Spinal cord (tissue), 10 donors: ENCODE results near the gene ASTN2. TPM values are rescaled to one million over a fixed set of nuclear protein-coding genes. Genes with fewer than 3 reads are reported as not detected.
A peak's percentile ranks its signal among the peaks of the same experiment; 100 is the strongest.

ENCODE experiments used
- DNase-seq, 6 donors: peaks; one replicate each; pipeline versions ENCODE4 v3.0.0 to v3.0.0-alpha.2; 2013 to 2015; ENCODE audit warnings: low spot score in 6 of 6, low read depth in 4 of 6
- H3K27ac ChIP-seq: one replicate; pipeline ENCODE4 v1.5.1; 2013; ENCODE audit warnings: low read depth, low read length, control low read depth
- H3K27me3 ChIP-seq: one replicate; pipeline ENCODE4 v1.6.1; 2013; ENCODE audit warnings: low read length; ENCODE audit not compliant: control insufficient read depth, insufficient read depth
- H3K36me3 ChIP-seq: one replicate; pipeline ENCODE4 v1.6.1; 2013; ENCODE audit warnings: low read length; ENCODE audit not compliant: control insufficient read depth, insufficient read depth
- H3K4me1 ChIP-seq: one replicate; pipeline ENCODE4 v1.6.1; 2013; ENCODE audit warnings: low read length; ENCODE audit not compliant: control insufficient read depth, insufficient read depth
- H3K4me3 ChIP-seq: one replicate; pipeline ENCODE4 v1.5.1; 2013; ENCODE audit warnings: low read depth, low read length, control low read depth
- H3K9me3 ChIP-seq: one replicate; pipeline ENCODE4 v1.6.1; 2013; ENCODE audit warnings: low read length; ENCODE audit not compliant: control insufficient read depth, insufficient read depth
- WGBS: methylation state at CpG from one replicate; pipeline ENCODE4 v1.1.5; 2013; ENCODE audit warnings: missing lambda C conversion rate; ENCODE audit not compliant: insufficient coverage; 5-methylcytosine and 5-hydroxymethylcytosine counted together
- polyA plus RNA-seq, 2 donors: library from polyadenylated mRNA; unstranded; fragments of 120-200 nt; gene quantifications; one replicate each; pipeline ENCODE4 v1.2.1, GENCODE V29; 2013; ENCODE audit not compliant: insufficient read length in 2 of 2
- total RNA-seq, 2 donors: library from RNA; depleted of rRNA in 1 of 2; stranded (reverse); fragments of 120-200 nt in 1 of 2; fragments of >200 nt in 1 of 2; gene quantifications; one replicate each; pipeline versions ENCODE4 v1.2.3 to v1.2.4, GENCODE V29; 2013 to 2014
- donor health status: healthy.

The ASTN2 gene
- total and polyA plus RNA-seq, 4 donors = 35.8 to 48.8 (median 41.4) TPM

GRCh38 chr9:116777116-116777515, 637.7 kb downstream of the ASTN2 start:
- Histone ChIP-seq H3K9me3 (no peaks in the 10 kb centered on the region), H3K27me3 (no peaks in the 10 kb centered on the region), H3K36me3 (no peaks in the 10 kb centered on the region), H3K4me1 (no peaks in the 10 kb centered on the region), H3K4me3 (no peak overlapping the region), H3K27ac (no peak overlapping the region)
- DNase-seq = no peak
- 100% methylated on average over 1 of the region's 3 CpGs for WGBS

DNA sequence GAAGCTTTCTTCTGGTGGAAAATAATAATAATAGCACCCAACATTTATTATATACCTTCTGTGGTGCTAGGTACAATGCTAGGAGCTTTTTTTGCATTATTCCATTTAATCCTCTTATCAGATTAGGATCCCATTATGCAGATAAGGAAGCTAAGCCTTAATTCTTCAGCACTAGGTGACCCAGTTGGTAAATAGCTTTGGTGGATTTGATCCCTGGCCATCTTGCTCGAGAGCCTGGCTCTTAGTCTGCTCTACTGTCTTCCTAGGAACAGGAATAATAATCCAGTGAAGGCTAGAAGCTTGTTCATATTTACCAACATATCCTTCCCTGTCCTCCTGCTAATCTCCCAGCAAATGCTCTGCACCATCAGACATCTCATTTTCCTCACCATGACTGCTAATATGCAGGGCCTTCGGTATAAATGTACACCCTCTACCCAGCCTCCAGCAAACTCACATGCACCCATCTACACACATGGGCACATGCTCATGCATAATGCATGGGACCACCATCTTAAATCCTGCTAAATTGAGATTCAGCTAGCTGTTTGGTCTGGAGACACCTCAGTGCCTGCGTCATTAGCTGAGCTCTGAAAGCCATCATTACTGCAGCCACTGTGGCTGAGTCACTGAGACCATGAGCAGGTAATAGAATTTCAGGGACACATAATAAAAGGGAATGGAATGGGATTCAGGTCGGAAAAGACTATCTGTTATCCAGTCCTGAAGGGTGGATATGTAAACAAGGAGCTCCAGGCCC, 640.3 kb downstream of the ASTN2 start:
- Histone ChIP-seq H3K4me1 (no peaks in the 10 kb centered on the region), H3K9me3 (no peaks in the 10 kb centered on the region), H3K27me3 (no peaks in the 10 kb centered on the region), H3K4me3 (no peak overlapping the region), H3K27ac (no peak overlapping the region), H3K36me3 (no peaks in the 10 kb centered on the region)
- WGBS = 77% methylated on average over 4 of the region's 4 CpGs
- peak in 1 of 6 donors; percentile 63 for DNase-seq

DNA sequence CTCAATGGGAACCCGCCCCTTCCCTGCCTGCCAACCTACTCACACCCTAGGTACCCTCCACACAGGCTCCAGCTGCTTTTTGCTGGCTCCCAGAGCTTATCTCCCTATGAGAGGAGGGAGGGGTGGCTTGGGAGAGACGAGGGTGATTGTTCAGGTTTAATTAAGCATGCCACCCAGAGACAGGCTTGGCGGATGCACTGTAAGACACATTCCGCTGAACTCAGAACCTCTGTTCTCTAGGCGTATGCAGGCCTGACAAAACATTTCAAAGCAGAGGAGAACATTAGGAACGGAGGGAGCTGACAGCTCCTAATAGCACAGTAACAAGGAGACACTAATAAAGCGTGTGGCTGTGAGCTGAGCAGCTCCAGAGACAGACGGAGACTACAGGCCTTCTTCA, 647.6 kb downstream of the ASTN2 start:
- H3K27me3 ChIP-seq = no peaks in the 10 kb centered on the region
- 25% methylated on average over 6 of the region's 8 CpGs for WGBS
- no peaks in the 10 kb centered on the region for H3K36me3 ChIP-seq
- no peaks in the 10 kb centered on the region for H3K9me3 ChIP-seq
- no peak overlapping the region for H3K4me3 ChIP-seq
- no peak overlapping the region for H3K27ac ChIP-seq
- peak in 2 of 6 donors; percentile 61 to 70 for DNase-seq
- no peaks in the 10 kb centered on the region for H3K4me1 ChIP-seq

DNA sequence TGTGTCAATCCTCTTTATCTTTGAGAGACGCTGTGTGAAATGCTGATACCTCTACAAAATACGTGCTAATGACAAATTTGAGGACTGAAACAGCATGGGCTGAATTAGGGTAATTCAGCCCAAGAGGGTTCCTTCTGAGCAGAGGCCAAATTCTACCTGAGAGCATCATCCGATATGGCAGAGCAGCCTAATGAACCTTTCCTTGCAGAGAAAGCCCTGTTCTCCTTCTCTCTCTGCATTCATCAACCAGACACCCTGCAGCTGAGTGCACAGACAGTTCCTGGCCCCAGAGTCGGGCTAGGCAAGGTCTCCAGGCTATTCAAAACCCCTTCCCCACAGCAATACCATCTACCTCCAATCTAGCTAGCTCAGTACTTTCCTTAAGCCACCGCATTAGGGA, 649.8 kb downstream of the ASTN2 start:
- no peaks in the 10 kb centered on the region for H3K27me3 ChIP-seq
- DNase-seq = peak in 1 of 6 donors; percentile 67

DNA sequence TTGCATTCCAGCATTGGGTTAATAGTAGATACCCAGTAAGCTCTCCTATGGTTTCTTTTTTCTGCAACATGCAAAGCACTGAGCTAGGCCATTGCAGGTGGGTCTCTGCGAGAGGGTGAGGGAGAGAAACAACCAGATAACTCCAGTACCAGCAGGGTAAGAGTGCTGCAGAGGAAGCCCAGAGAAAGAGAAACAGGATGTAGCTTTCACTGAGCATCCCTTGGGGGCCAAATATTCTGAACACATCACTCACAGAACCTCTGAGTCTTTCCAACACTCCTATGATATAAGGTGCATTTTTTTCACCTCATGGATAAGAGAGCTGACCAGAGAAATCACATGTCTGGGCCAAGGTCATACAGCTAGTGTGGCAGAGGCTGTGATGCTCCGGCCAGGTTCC, 651.1 kb downstream of the ASTN2 start:
- 95% methylated on average over 2 of the region's 2 CpGs for WGBS
- Histone ChIP-seq H3K4me3 (no peak overlapping the region), H3K4me1 (no peaks in the 10 kb centered on the region), H3K27me3 (no peaks in the 10 kb centered on the region), H3K9me3 (no peaks in the 10 kb centered on the region), H3K36me3 (no peaks in the 10 kb centered on the region), H3K27ac (no peak overlapping the region)
- DNase-seq = no peak

More for the DNA sequence above, 649.8 kb downstream of the ASTN2 start:
- no peak overlapping the region for H3K4me3 ChIP-seq
- 29% methylated on average over 3 of the region's 5 CpGs for WGBS
- H3K36me3 ChIP-seq = no peaks in the 10 kb centered on the region
- H3K9me3 ChIP-seq = no peaks in the 10 kb centered on the region
- H3K27ac ChIP-seq = no peak overlapping the region
- H3K4me1 ChIP-seq = no peaks in the 10 kb centered on the region

DNA sequence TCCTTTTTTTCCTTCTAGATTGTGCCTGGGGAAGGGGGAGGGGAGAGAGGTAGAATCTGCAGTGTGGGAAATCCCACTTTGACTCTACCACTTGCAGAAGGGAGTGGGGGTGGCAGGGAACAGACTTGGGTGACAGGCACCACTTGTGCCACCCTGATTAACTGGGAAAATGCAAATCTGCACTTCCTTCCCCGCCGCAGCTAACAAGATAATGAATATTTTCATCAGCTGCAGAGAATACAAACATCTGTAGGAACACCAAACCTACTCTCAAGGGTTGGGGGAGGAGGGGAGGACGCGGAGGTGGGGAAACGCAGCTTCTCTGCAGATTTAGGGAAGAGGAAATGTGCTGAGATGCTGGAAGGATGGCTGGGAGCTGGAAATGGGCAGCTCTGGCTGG, 654.2 kb downstream of the ASTN2 start:
- H3K36me3 ChIP-seq = no peaks in the 10 kb centered on the region
- H3K9me3 ChIP-seq = no peaks in the 10 kb centered on the region
- WGBS = no CpG with 5 or more reads among the region's 5 CpGs
- DNase-seq = peak in 2 of 6 donors; percentile 27 to 72
- no peaks in the 10 kb centered on the region for H3K4me1 ChIP-seq
- no peak overlapping the region for H3K27ac ChIP-seq
- H3K27me3 ChIP-seq = no peaks in the 10 kb centered on the region
- H3K4me3 ChIP-seq = no peak overlapping the region

DNA sequence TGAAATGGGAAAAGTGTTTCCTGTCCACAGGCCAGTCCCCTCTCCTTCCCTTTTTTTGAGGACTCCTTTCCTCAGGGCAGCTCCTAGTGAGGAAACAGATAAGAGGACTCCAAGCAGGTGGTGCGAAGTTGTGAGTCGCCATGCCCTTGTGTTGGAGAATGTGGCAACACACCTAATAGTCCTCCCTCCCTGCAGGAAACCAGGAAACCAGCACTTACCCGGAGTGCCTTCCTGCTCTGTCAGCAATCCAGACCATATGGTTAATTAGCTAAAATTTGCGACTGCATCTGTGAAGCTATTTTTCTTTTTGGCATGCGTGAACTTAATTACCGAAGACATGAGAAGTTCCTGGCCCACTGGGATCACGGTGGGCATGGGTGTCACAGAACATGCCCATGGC, 657.8 kb downstream of the ASTN2 start:
- DNase-seq = peak in 2 of 6 donors; percentile 49 to 70
- Histone ChIP-seq H3K4me1 (no peaks in the 10 kb centered on the region), H3K36me3 (no peaks in the 10 kb centered on the region), H3K27me3 (no peaks in the 10 kb centered on the region), H3K4me3 (no peak overlapping the region), H3K27ac (no peak overlapping the region), H3K9me3 (no peaks in the 10 kb centered on the region)
- WGBS = 80% methylated on average over 7 of the region's 7 CpGs

DNA sequence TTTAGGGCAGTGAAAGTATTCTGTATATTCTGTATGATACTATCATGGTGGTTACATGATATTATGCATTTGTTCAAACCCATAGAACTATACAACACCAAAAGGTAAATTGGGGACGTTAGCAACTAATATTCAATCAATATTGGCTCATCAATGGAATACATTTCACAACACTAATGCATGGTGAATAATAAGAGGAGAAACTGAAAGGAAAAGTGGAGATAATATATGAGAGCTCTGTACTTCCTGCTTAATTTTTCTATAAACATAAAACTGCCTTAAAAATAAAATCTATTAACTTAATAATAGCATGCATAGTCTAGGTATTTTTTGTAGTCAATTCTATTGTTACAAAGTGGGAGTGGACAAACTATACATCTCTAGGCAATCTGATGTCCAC, 661.5 kb downstream of the ASTN2 start:
- Histone ChIP-seq H3K27me3 (no peaks in the 10 kb centered on the region), H3K36me3 (no peaks in the 10 kb centered on the region), H3K9me3 (no peaks in the 10 kb centered on the region), H3K4me1 (no peaks in the 10 kb centered on the region), H3K27ac (no peak overlapping the region), H3K4me3 (no peak overlapping the region)
- no CpG with 5 or more reads among the region's 1 CpG for WGBS
- DNase-seq = no peak

GRCh38 chr9:116750510-116750909, 664.3 kb downstream of the ASTN2 start:
- H3K4me1 ChIP-seq = no peaks in the 10 kb centered on the region
- DNase-seq = peak in 1 of 6 donors; percentile 46
- no peaks in the 10 kb centered on the region for H3K36me3 ChIP-seq
- no peak overlapping the region for H3K27ac ChIP-seq
- H3K27me3 ChIP-seq = no peaks in the 10 kb centered on the region
- no CpG with 5 or more reads among the region's 2 CpGs for WGBS
- no peaks in the 10 kb centered on the region for H3K9me3 ChIP-seq
- H3K4me3 ChIP-seq = no peak overlapping the region

DNA sequence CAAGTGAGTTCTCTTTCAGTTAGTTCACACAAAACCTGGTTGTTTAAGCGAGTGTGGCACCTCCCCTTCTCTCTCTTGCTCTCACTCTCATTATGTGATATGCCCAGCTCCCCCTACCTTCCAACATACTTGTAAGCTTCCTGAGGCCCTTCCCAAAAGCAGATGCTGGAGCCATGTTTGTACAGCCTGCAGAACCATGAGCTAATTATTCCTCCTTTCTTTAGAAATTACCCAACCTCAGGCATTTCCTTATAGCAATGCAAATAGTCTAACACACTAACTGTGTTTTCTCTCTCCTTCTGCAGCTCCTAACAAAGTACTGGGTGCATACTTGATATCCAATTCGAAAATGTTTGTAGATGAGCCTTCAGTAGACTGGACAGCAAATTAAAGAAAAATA, 665.1 kb downstream of the ASTN2 start:
- Histone ChIP-seq H3K27ac (no peak overlapping the region), H3K36me3 (no peaks in the 10 kb centered on the region)

More for the DNA sequence above, 665.1 kb downstream of the ASTN2 start:
- H3K4me3 ChIP-seq = no peak overlapping the region
- DNase-seq = no peak
- no peaks in the 10 kb centered on the region for H3K27me3 ChIP-seq
- WGBS = 89% methylated on average over 1 of the region's 2 CpGs
- no peaks in the 10 kb centered on the region for H3K4me1 ChIP-seq
- H3K9me3 ChIP-seq = no peaks in the 10 kb centered on the region
